Loucy (cell line): ENCODE results near the gene SDF2L1.

Experiments used
- EZH2phosphoT487 ChIP-seq: fragments of 200-600 bp; IDR thresholded peaks from 2 replicates; pipeline ENCODE4 v1.6.1; 2018; ENCODE audit warnings: antibody characterized with exemption, mild to moderate bottlenecking, moderate library complexity, borderline replicate concordance
- TF ChIP-seq, protein P1 (sequence below): fragments of 200-600 bp; sonication (generic); conservative IDR thresholded peaks from 2 replicates; pipeline ENCODE4 v1.5.1; 2014; ENCODE audit warnings: mild to moderate bottlenecking, antibody characterized with exemption, low read length

DNA sequence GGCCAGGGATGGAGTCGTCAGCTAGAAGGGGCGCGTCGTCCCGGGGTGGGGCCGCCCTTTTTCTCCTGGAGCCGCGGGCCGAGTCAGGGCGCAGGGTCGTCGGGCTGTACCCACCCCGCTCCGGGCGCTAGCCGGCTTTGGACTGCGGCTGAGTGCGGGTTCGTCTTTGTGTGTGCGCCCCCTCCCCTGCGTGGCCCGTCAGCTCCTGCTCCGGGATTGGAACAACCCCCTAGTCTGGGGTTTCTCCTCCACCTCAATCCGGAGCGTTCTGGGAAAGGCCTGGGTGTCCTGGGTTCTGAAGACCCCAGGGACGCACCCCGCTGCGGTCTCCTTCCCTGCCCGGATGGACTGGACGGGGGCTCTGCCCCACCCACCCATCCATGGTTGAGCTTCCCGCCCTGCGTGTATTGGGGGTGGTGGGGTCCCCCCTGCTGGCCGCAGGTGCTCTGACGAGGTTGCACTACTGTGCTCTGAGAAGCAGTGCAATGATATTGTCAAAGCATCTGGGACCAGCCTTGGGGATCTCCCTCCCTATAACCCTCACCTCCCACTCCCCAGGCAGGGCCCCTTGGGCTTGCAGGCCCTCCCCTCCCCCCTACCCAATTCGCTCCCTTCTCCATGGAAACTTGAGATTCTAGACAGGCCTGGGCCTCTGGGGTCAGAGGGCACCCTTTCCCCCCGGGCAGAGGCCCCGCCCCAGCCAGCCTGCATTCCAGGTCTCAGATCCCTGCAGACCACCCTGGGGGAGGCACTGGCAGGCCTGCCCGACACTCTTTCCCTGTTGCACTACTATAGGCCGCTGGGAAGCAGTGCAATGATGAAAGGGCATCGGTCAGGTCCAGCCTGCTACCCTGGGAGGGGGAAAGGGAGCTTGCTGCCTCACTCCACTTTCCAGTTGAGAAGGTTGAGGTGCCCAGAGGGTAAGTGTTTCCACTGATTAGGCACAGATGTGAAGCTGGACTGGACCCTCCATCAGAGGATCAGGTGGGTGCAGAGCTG lies 10.7 kb downstream of the SDF2L1 start:
- TF ChIP-seq, protein P1, sequence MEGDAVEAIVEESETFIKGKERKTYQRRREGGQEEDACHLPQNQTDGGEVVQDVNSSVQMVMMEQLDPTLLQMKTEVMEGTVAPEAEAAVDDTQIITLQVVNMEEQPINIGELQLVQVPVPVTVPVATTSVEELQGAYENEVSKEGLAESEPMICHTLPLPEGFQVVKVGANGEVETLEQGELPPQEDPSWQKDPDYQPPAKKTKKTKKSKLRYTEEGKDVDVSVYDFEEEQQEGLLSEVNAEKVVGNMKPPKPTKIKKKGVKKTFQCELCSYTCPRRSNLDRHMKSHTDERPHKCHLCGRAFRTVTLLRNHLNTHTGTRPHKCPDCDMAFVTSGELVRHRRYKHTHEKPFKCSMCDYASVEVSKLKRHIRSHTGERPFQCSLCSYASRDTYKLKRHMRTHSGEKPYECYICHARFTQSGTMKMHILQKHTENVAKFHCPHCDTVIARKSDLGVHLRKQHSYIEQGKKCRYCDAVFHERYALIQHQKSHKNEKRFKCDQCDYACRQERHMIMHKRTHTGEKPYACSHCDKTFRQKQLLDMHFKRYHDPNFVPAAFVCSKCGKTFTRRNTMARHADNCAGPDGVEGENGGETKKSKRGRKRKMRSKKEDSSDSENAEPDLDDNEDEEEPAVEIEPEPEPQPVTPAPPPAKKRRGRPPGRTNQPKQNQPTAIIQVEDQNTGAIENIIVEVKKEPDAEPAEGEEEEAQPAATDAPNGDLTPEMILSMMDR: peak; percentile 39
- no peak for TF ChIP-seq EZH2phosphoT487
